ENCODE results near the gene GARIN5A. TPM values are rescaled to one million over a fixed set of nuclear protein-coding genes. Genes with fewer than 3 reads are reported as not detected.

GARIN5A gene
- polyA plus RNA-seq, 2 of the 4 experiments (the other 2 are of a cell fraction), result 1.1 to 1.7 TPM

DNA sequence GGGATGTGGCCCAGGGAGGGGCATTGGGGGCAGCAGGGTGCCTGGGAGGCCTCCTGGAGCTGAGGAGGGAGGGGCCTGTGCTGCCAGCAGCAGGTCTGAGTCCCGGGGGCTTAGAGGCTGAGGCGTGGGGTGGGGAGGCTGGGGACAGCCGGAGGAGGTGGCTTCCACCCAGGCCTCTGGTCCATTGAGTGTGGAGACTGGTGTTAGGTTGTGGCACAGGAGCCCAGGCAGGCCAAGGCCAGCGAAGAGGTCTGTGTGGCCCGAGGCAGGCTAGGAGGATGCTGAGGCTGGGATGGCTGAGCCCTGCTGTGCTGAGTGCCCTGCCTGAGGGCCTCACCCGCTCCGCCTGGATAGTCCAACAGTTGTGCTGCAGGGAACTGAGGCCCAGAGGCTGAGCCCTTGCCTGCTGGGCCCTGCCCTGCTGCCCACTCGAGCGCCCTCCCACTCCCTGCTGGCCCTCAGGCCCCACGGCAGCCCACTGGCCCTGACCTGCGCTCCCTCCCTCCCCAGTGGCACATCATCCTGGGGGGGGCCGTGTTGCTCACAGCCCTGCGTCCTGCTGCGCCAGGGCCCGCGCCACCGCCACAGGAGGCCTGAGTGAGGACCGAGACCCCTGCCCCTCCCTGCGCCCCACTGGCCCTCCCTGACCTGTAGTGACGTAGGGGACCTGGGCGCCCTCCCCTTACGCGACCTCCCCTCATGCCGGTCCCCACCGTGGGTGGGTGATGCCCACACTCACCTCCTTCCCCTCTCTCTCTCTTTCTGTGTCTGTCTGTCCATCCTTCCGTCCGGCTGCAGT, 4.9 kb upstream of the GARIN5A start:
- H3K9me3 ChIP-seq, result peaks cover 14% of the 10 kb centered on the region
- ChIA-PET POLR2A (no interaction called here), CTCF (interaction anchor here (1.0 to 3.6 kb wide), 3 partner anchors 57 to 124 kb away, joined by 3 to 29 read pairs (median 14); no protein-coding TSS in a partner anchor)
- ATAC-seq (no peak), DNase-seq (ENCODE audit: low read depth in 1 of 2, low spot score in 1 of 2) (no peak), FAIRE-seq (no peak)
- H3K4me2 ChIP-seq, result no peak overlapping the region
- peaks cover 12% of the 10 kb centered on the region for H3K4me1 ChIP-seq
- no peak overlapping the region for H3K4me3 ChIP-seq
- no peak overlapping the region for H3K27ac ChIP-seq
- TF ChIP-seq EHF (CRISPR knock-in tag; IDR thresholded peaks at IDR 0.05) (no peak), GATA3 (IDR thresholded peaks at IDR 0.05; ENCODE audit: borderline replicate concordance) (no peak), RARB (CRISPR knock-in tag; IDR thresholded peaks at IDR 0.05) (no peak), MAZ (IDR thresholded peaks at IDR 0.05; ENCODE audit: borderline replicate concordance, low read depth, low read length) (no peak), RFX5 (IDR thresholded peaks at IDR 0.05) (no peak), NFE2L2 (conservative IDR thresholded peaks at IDR 0.05; ENCODE audit: low read length) (no peak), RAD21 (conservative IDR thresholded peaks at IDR 0.05 in 1 of 2, IDR thresholded peaks at IDR 0.05 in 1 of 2) (no peak), EHMT2 (IDR thresholded peaks at IDR 0.05; ENCODE audit: low read depth) (no peak), FOSB (CRISPR knock-in tag; IDR thresholded peaks at IDR 0.05) (no peak), KDM1A (IDR thresholded peaks at IDR 0.05; ENCODE audit: low read depth) (no peak), TFCP2L1 (CRISPR knock-in tag; IDR thresholded peaks at IDR 0.05) (no peak), NR3C1 (IDR thresholded peaks at IDR 0.05) (no peak), HEYL (CRISPR knock-in tag; IDR thresholded peaks at IDR 0.05) (no peak), PHF8 (IDR thresholded peaks at IDR 0.05; ENCODE audit: borderline replicate concordance, low read depth) (no peak), JUN (IDR thresholded peaks at IDR 0.05) (no peak), SMC3 (IDR thresholded peaks at IDR 0.05) (no peak), NPAS2 (CRISPR knock-in tag; IDR thresholded peaks at IDR 0.05; ENCODE audit: borderline replicate concordance) (no peak), POLR2A (IDR thresholded peaks at IDR 0.05; ENCODE audit: low read length) (no peak)
- 90% methylated on average over 20 of the region's 27 CpGs for WGBS (ENCODE audit: missing lambda C conversion rate)

DNA sequence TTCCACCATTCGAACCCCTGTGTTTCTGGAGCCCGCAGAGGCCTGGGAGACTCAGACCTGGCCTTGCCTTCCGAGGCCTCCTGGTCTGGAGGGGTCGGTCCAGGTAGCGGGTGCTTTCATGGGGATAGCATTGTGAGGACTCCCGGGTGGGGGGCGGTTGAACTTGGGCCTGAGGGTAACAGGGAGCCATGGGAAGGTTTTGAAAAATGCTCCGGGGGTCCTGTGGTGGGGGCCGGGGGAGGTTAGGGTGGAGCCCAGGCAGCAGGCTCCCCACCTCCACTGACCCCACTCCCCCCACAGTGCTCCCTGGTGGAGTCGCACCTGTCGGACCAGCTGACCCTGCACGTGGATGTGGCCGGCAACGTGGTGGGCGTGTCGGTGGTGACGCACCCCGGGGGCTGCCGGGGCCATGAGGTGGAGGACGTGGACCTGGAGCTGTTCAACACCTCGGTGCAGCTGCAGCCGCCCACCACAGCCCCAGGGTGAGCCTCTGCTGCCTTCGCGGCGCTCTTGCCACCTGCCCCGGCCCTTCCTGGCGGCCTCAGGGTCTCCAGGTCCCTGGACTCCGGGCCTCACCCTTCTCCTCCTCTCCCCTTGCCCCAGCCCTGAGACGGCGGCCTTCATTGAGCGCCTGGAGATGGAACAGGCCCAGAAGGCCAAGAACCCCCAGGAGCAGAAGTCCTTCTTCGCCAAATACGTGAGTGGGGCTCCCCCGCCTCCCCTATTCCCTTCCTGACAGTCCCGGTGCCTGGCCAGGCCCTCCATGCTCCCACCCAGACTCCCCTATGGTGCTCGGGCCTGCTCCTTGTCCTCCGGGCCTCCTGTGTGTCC, 3.8 kb upstream of the GARIN5A start:
- no peak for ATAC-seq
- Histone ChIP-seq H3K4me3 (no peak overlapping the region), H3K4me2 (no peak overlapping the region), H3K9me3 (peaks cover 3% of the 10 kb centered on the region), H3K4me1 (peaks cover 12% of the 10 kb centered on the region), H3K27ac (no peak overlapping the region)
- POLR2A ChIA-PET, result no interaction called here
- DNase-seq (ENCODE audit: low read depth in 1 of 2, low spot score in 1 of 2), result no peak
- no peak for FAIRE-seq
- WGBS (ENCODE audit: missing lambda C conversion rate), result 91% methylated on average over 35 of the region's 37 CpGs
- CTCF ChIA-PET, result interaction anchor here (0.9 to 3.6 kb wide), 13 partner anchors 7 to 333 kb away, joined by 3 to 29 read pairs (median 10); no protein-coding TSS in a partner anchor
- TF ChIP-seq KDM1A (IDR thresholded peaks at IDR 0.05; ENCODE audit: low read depth), result no peak
- TF ChIP-seq TFCP2L1 (CRISPR knock-in tag; IDR thresholded peaks at IDR 0.05), result no peak
- TF ChIP-seq GATA3 (IDR thresholded peaks at IDR 0.05; ENCODE audit: borderline replicate concordance), result no peak
- TF ChIP-seq FOXS1 (CRISPR knock-in tag; IDR thresholded peaks at IDR 0.05), result no peak
- no peak for TF ChIP-seq ZFP36 (IDR thresholded peaks at IDR 0.05; ENCODE audit: borderline replicate concordance, partially characterized antibody)
- TF ChIP-seq, protein P1, sequence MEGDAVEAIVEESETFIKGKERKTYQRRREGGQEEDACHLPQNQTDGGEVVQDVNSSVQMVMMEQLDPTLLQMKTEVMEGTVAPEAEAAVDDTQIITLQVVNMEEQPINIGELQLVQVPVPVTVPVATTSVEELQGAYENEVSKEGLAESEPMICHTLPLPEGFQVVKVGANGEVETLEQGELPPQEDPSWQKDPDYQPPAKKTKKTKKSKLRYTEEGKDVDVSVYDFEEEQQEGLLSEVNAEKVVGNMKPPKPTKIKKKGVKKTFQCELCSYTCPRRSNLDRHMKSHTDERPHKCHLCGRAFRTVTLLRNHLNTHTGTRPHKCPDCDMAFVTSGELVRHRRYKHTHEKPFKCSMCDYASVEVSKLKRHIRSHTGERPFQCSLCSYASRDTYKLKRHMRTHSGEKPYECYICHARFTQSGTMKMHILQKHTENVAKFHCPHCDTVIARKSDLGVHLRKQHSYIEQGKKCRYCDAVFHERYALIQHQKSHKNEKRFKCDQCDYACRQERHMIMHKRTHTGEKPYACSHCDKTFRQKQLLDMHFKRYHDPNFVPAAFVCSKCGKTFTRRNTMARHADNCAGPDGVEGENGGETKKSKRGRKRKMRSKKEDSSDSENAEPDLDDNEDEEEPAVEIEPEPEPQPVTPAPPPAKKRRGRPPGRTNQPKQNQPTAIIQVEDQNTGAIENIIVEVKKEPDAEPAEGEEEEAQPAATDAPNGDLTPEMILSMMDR (IDR thresholded peaks at IDR 0.05), result no peak
- TF ChIP-seq HDAC2 (IDR thresholded peaks at IDR 0.05), result no peak
- no peak for TF ChIP-seq RNF2 (IDR thresholded peaks at IDR 0.05; ENCODE audit: borderline replicate concordance, low read depth)
- no peak for TF ChIP-seq POLR2AphosphoS2 (conservative IDR thresholded peaks at IDR 0.05; ENCODE audit: low read length)
- TF ChIP-seq HMGXB4 (CRISPR knock-in tag; IDR thresholded peaks at IDR 0.05; ENCODE audit: borderline replicate concordance), result no peak
- TF ChIP-seq, protein P2, sequence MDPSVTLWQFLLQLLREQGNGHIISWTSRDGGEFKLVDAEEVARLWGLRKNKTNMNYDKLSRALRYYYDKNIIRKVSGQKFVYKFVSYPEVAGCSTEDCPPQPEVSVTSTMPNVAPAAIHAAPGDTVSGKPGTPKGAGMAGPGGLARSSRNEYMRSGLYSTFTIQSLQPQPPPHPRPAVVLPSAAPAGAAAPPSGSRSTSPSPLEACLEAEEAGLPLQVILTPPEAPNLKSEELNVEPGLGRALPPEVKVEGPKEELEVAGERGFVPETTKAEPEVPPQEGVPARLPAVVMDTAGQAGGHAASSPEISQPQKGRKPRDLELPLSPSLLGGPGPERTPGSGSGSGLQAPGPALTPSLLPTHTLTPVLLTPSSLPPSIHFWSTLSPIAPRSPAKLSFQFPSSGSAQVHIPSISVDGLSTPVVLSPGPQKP (IDR thresholded peaks at IDR 0.05; ENCODE audit: low read depth, low read length), result no peak
- TF ChIP-seq HOXB13 (CRISPR knock-in tag; IDR thresholded peaks at IDR 0.05; ENCODE audit: low read depth), result no peak
- no peak for TF ChIP-seq MYC (IDR thresholded peaks at IDR 0.05; ENCODE audit: borderline replicate concordance, low read length)
- TF ChIP-seq BHLHE40 (IDR thresholded peaks at IDR 0.05; ENCODE audit: low read depth, low read length), result no peak
- no peak for TF ChIP-seq JUN (IDR thresholded peaks at IDR 0.05)
- TF ChIP-seq RARB (CRISPR knock-in tag; IDR thresholded peaks at IDR 0.05), result no peak
- TF ChIP-seq SMC3 (IDR thresholded peaks at IDR 0.05), result no peak
- TF ChIP-seq ESRRA (IDR thresholded peaks at IDR 0.05; ENCODE audit: borderline replicate concordance, low read length), result no peak
